ENCODE results near the gene SMAD2. TPM values are rescaled to one million over a fixed set of nuclear protein-coding genes. Genes with fewer than 3 reads are reported as not detected.

The SMAD2 gene
- total and polyA plus RNA-seq, 2 experiments from 2014 or later, result 30.9 to 90.7 TPM

DNA sequence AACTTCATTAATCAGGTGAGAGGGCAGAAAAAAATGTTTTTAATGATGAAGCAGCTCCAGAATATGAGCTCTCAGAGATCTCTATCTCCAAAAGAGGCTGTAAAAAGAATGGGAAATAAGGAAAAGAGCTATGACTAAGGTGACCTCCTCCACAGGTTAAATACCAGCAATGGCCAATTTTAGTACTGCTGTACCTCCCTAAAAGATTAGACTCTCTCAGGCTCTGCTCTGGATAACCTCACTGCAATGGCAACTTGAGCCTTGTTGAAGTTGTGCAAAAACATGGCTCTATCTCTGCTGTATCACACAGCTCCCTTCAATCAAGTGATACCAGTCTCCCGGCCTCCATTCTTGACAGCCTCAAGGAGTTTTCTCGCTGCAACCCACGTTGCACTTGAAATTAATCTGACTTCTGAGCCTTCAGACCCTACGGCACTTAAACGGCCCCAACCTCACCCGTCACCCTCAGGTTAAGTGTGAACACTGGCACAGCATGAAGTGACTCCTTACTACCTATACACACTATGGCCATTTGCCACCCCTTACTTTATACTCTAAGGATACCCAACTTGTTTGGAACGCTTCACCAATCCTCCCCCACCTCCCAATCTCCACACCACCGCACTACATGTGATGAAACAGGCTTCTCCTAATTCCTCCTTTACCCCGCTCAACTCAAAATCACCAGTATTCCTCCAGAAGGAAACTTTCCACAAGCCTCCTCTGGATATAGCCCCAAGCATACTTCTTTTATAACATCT is 36.3 kb downstream of the SMAD2 start (continued):
- TF ChIP-seq, protein P1, sequence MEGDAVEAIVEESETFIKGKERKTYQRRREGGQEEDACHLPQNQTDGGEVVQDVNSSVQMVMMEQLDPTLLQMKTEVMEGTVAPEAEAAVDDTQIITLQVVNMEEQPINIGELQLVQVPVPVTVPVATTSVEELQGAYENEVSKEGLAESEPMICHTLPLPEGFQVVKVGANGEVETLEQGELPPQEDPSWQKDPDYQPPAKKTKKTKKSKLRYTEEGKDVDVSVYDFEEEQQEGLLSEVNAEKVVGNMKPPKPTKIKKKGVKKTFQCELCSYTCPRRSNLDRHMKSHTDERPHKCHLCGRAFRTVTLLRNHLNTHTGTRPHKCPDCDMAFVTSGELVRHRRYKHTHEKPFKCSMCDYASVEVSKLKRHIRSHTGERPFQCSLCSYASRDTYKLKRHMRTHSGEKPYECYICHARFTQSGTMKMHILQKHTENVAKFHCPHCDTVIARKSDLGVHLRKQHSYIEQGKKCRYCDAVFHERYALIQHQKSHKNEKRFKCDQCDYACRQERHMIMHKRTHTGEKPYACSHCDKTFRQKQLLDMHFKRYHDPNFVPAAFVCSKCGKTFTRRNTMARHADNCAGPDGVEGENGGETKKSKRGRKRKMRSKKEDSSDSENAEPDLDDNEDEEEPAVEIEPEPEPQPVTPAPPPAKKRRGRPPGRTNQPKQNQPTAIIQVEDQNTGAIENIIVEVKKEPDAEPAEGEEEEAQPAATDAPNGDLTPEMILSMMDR (conservative IDR thresholded peaks at IDR 0.05; ENCODE audit: low read depth in 2 of 2), result no peak
- TF ChIP-seq CREB1 (CRISPR knock-in tag; IDR thresholded peaks at IDR 0.05; ENCODE audit: low read depth), result no peak
- TF ChIP-seq NANOG (IDR thresholded peaks at IDR 0.05; ENCODE audit: borderline replicate concordance), result no peak
- TF ChIP-seq STAT1 (IDR thresholded peaks at IDR 0.05; ENCODE audit: unreplicated experiment), result no peak
- no peak for TF ChIP-seq POLR2AphosphoS5 (IDR thresholded peaks at IDR 0.05; ENCODE audit: low read depth)
- TF ChIP-seq ZNF114 (CRISPR knock-in tag; IDR thresholded peaks at IDR 0.05), result no peak
- no peak for TF ChIP-seq JUNB (IDR thresholded peaks at IDR 0.05; ENCODE audit: unreplicated experiment)

- H3K9me2 ChIP-seq (ENCODE audit: insufficient read depth), result no peaks in the 10 kb centered on the region
- DNase-seq (ENCODE audit: low spot score), result no peak
- Mint-ChIP-seq H3K27me3 (ENCODE audit: insufficient read depth, low read depth, poor library complexity) (peaks cover 3% of the 10 kb centered on the region), H3K4me1 (peaks cover 40% of the 10 kb centered on the region), H3K4me3 (no peak overlapping the region), H3K9me3 (no peaks in the 10 kb centered on the region), H3K36me3 (ENCODE audit: low read depth) (peaks cover 30% of the 10 kb centered on the region), H3K27ac (no peak overlapping the region)
- H3F3A ChIP-seq (replicated peaks; ENCODE audit: low read depth), result no peaks in the 10 kb centered on the region
- no peak overlapping the region for H3K4me2 ChIP-seq
- H3K4me3 ChIP-seq, result no peak overlapping the region
- ATAC-seq, result no peak
- peaks cover 99% of the 10 kb centered on the region for H3K79me2 ChIP-seq (replicated peaks; ENCODE audit: insufficient read depth)
- no peaks in the 10 kb centered on the region for H3K27me3 ChIP-seq (ENCODE audit: insufficient read depth)
- no peaks in the 10 kb centered on the region; the same call in 1 of the 2 replicates for H3K36me3 ChIP-seq (ENCODE audit: insufficient read depth)
- no peak overlapping the region for H3K27ac ChIP-seq (ENCODE audit: low read depth)
- no peak overlapping the region for H2AFZ ChIP-seq
- peaks cover 27% of the 10 kb centered on the region for H3K4me1 ChIP-seq (ENCODE audit: insufficient read depth)
- peaks cover 7% of the 10 kb centered on the region; the same call in 1 of the 2 replicates for H4K20me1 ChIP-seq (replicated peaks; ENCODE audit: insufficient read depth)
- TF ChIP-seq EZH2 (IDR thresholded peaks at IDR 0.05; ENCODE audit: low read depth, unreplicated experiment) (no peak), EZH2phosphoT487 (IDR thresholded peaks at IDR 0.05; ENCODE audit: unreplicated experiment) (no peak), ZNF114 (CRISPR knock-in tag; IDR thresholded peaks at IDR 0.05) (no peak), NANOG (IDR thresholded peaks at IDR 0.05; ENCODE audit: borderline replicate concordance) (no peak), JUNB (IDR thresholded peaks at IDR 0.05; ENCODE audit: unreplicated experiment) (no peak), STAT1 (IDR thresholded peaks at IDR 0.05; ENCODE audit: unreplicated experiment) (no peak)
- TF ChIP-seq, protein P2, sequence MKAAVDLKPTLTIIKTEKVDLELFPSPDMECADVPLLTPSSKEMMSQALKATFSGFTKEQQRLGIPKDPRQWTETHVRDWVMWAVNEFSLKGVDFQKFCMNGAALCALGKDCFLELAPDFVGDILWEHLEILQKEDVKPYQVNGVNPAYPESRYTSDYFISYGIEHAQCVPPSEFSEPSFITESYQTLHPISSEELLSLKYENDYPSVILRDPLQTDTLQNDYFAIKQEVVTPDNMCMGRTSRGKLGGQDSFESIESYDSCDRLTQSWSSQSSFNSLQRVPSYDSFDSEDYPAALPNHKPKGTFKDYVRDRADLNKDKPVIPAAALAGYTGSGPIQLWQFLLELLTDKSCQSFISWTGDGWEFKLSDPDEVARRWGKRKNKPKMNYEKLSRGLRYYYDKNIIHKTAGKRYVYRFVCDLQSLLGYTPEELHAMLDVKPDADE (IDR thresholded peaks at IDR 0.05), result no peak
- TF ChIP-seq, protein P3, sequence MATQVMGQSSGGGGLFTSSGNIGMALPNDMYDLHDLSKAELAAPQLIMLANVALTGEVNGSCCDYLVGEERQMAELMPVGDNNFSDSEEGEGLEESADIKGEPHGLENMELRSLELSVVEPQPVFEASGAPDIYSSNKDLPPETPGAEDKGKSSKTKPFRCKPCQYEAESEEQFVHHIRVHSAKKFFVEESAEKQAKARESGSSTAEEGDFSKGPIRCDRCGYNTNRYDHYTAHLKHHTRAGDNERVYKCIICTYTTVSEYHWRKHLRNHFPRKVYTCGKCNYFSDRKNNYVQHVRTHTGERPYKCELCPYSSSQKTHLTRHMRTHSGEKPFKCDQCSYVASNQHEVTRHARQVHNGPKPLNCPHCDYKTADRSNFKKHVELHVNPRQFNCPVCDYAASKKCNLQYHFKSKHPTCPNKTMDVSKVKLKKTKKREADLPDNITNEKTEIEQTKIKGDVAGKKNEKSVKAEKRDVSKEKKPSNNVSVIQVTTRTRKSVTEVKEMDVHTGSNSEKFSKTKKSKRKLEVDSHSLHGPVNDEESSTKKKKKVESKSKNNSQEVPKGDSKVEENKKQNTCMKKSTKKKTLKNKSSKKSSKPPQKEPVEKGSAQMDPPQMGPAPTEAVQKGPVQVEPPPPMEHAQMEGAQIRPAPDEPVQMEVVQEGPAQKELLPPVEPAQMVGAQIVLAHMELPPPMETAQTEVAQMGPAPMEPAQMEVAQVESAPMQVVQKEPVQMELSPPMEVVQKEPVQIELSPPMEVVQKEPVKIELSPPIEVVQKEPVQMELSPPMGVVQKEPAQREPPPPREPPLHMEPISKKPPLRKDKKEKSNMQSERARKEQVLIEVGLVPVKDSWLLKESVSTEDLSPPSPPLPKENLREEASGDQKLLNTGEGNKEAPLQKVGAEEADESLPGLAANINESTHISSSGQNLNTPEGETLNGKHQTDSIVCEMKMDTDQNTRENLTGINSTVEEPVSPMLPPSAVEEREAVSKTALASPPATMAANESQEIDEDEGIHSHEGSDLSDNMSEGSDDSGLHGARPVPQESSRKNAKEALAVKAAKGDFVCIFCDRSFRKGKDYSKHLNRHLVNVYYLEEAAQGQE (IDR thresholded peaks at IDR 0.05; ENCODE audit: unreplicated experiment), result no peak
- TF ChIP-seq, protein P1 (conservative IDR thresholded peaks at IDR 0.05; ENCODE audit: low read depth in 2 of 2), result no peak
Measured at GRCh38 chr18:47893047-47893446, 37.4 kb downstream of the SMAD2 start.

Data from GM23338 (cell line).